HEK293 (cell line): Measurements from ENCODE around the gene FRMPD2.

Experiments used
- ZNF2 ChIP-seq: fragments of 450-650 bp; formaldehyde crosslinking; IDR thresholded peaks from 2 replicates; pipeline ENCODE4 v1.5.1; 2016; ENCODE audit warnings: missing biosample characterization, missing genetic modification characterization
- ZNF423 ChIP-seq: fragments of 450-650 bp; formaldehyde crosslinking; IDR thresholded peaks from 2 replicates; pipeline ENCODE4 v1.5.1; 2016; ENCODE audit warnings: missing biosample characterization, missing genetic modification characterization

- no peak for TF ChIP-seq ZNF2 (tag by site-specific recombination)
- no peak for TF ChIP-seq ZNF423
Measured at GRCh38 chr10:48231178-48231577, 43.3 kb downstream of the FRMPD2 start.
